ENCODE measurements around the gene CCDC74A.
"Not testable (repeated sequence)": the region's sequence is repeated elsewhere in the genome, so short reads cannot be mapped to it uniquely, and the experiment has no call there.

CCDC74A gene

GRCh38 chr2:131503587-131503986 lies 24.1 kb upstream of the CCDC74A start:
- not testable (repeated sequence) for DNase-seq (ENCODE audit: low read depth)

- not testable (repeated sequence) for DNase-seq (ENCODE audit: low read depth)
These were observed 23.5 kb upstream of the CCDC74A start for GRCh38 chr2:131504082-131504750.

GRCh38 chr2:131509615-131510014 lies 18.1 kb upstream of the CCDC74A start:
- no peak for DNase-seq (ENCODE audit: low read depth)

- not testable (repeated sequence) for DNase-seq (ENCODE audit: low read depth)
These were observed 16.3 kb upstream of the CCDC74A start for GRCh38 chr2:131511291-131511968.

GRCh38 chr2:131511969-131512870 lies 15.5 kb upstream of the CCDC74A start:
- not testable (repeated sequence) for DNase-seq (ENCODE audit: low read depth)

- not testable (repeated sequence) for DNase-seq (ENCODE audit: low read depth)
These were observed 13.1 kb upstream of the CCDC74A start for GRCh38 chr2:131514408-131515166.

- DNase-seq (ENCODE audit: low read depth), result not testable (repeated sequence)
These were observed 12.5 kb upstream of the CCDC74A start for GRCh38 chr2:131515235-131515634.

GRCh38 chr2:131516011-131516410 lies 11.7 kb upstream of the CCDC74A start:
- DNase-seq (ENCODE audit: low read depth), result no peak

- peak; percentile 21 for DNase-seq (ENCODE audit: low read depth)
These were observed 11.1 kb upstream of the CCDC74A start for GRCh38 chr2:131516621-131517020.

- no peak for DNase-seq (ENCODE audit: low read depth)
These were observed 10.4 kb upstream of the CCDC74A start for GRCh38 chr2:131517106-131517831.

GRCh38 chr2:131517856-131518255 lies 9.8 kb upstream of the CCDC74A start:
- DNase-seq (ENCODE audit: low read depth), result not testable (repeated sequence)

GRCh38 chr2:131518531-131518930 lies 9.2 kb upstream of the CCDC74A start:
- not testable (repeated sequence) for DNase-seq (ENCODE audit: low read depth)

- DNase-seq (ENCODE audit: low read depth), result no peak
These were observed 8.2 kb upstream of the CCDC74A start for GRCh38 chr2:131519466-131519865.

- DNase-seq (ENCODE audit: low read depth), result not testable (repeated sequence)
These were observed 7.7 kb upstream of the CCDC74A start for GRCh38 chr2:131519871-131520470.

GRCh38 chr2:131520526-131520925 lies 7.2 kb upstream of the CCDC74A start:
- DNase-seq (ENCODE audit: low read depth), result no peak

GRCh38 chr2:131521524-131521923 lies 6.2 kb upstream of the CCDC74A start:
- not testable (repeated sequence) for DNase-seq (ENCODE audit: low read depth)

GRCh38 chr2:131521961-131522781 lies 5.5 kb upstream of the CCDC74A start:
- no peak for DNase-seq (ENCODE audit: low read depth)

GRCh38 chr2:131525256-131525655 lies 2.4 kb upstream of the CCDC74A start:
- not testable (repeated sequence) for DNase-seq (ENCODE audit: low read depth)

GRCh38 chr2:131528981-131529863 lies 1.5 kb downstream of the CCDC74A start:
- DNase-seq (ENCODE audit: low read depth), result not testable (repeated sequence)
